GM18951 (cell line): Measurements from ENCODE around the gene AP2B1.

Experiments used
- POLR2A ChIP-seq: IDR thresholded peaks from 4 replicates; pipeline ENCODE4 v1.6.1; 2011; ENCODE audit warnings: mild to moderate bottlenecking; ENCODE audit not compliant: insufficient read length, insufficient read depth; ENCODE audit errors: extremely low read depth
- in situ Hi-C: fragments of 300-500 bp; cut with MboI; formaldehyde crosslinking; loops from one replicate; pipeline ENCODE4 v1.12.0; 2022; ENCODE audit warnings: low sequenced_read_pairs, mixed read lengths, inconsistent platforms; ENCODE audit not compliant: unreplicated experiment

Gene AP2B1

GRCh38 chr17:35587074-35587961 is at the start of gene AP2B1:
AP2B1 (plus strand) TSS chr17:35587322; CDS start chr17:35594031, 6,709 bp downstream.
- TF ChIP-seq POLR2A, result peak; percentile 58
- in situ Hi-C loops, result no loop called here

- in situ Hi-C loops, result loop anchor here (5.0 to 10.0 kb wide), 2 partner anchors 225 to 363 kb away; no protein-coding TSS in a partner anchor
- TF ChIP-seq POLR2A, result peak; percentile 58
These were observed 49.5 kb upstream of the AP2B1 start, which contains the start of gene SLFN12L for GRCh38 chr17:35537601-35538141. SLFN12L (minus strand) TSS chr17:35537678; CDS start chr17:35522364, 15,314 bp downstream.

GRCh38 chr17:35539659-35540026 is 47.5 kb upstream of the AP2B1 start:
- in situ Hi-C loops, result loop anchor here (5.0 to 10.0 kb wide), 2 partner anchors 227 to 365 kb away; no protein-coding TSS in a partner anchor
- TF ChIP-seq POLR2A, result no peak

GRCh38 chr17:35540589-35541404 is 46.3 kb upstream of the AP2B1 start:
- TF ChIP-seq POLR2A, result no peak
- in situ Hi-C loops, result no loop called here

GRCh38 chr17:35541434-35541833 is 45.7 kb upstream of the AP2B1 start:
- TF ChIP-seq POLR2A, result no peak

GRCh38 chr17:35542990-35543389 is 44.1 kb upstream of the AP2B1 start:
- TF ChIP-seq POLR2A, result no peak
- in situ Hi-C loops, result no loop called here

More at GRCh38 chr17:35541434-35541833, 45.7 kb upstream of the AP2B1 start:
- in situ Hi-C loops, result no loop called here

- in situ Hi-C loops, result no loop called here
These were observed 43.3 kb upstream of the AP2B1 start for GRCh38 chr17:35543856-35544255.

GRCh38 chr17:35545150-35545549 is 42.0 kb upstream of the AP2B1 start:
- in situ Hi-C loops, result no loop called here
- no peak for TF ChIP-seq POLR2A

More at GRCh38 chr17:35543856-35544255, 43.3 kb upstream of the AP2B1 start:
- no peak for TF ChIP-seq POLR2A

- in situ Hi-C loops, result no loop called here
- TF ChIP-seq POLR2A, result no peak
These were observed 40.6 kb upstream of the AP2B1 start for GRCh38 chr17:35546487-35546886.

GRCh38 chr17:35548208-35548810 is 38.8 kb upstream of the AP2B1 start:
- TF ChIP-seq POLR2A, result no peak
- in situ Hi-C loops, result no loop called here

GRCh38 chr17:35548978-35549377 is 38.1 kb upstream of the AP2B1 start:
- in situ Hi-C loops, result no loop called here
- TF ChIP-seq POLR2A, result no peak

- no peak for TF ChIP-seq POLR2A
- in situ Hi-C loops, result no loop called here
These were observed 33.8 kb upstream of the AP2B1 start for GRCh38 chr17:35553310-35553709.
